Hematopoietic multipotent progenitor cell treated with erythropoietin and hydrocortisone succinate and interleukin-3 and kit ligand, for 6 days (in vitro differentiated cells): ENCODE results near the gene ATP5F1D.

Experiments used
- DNase-seq: peaks from one replicate; pipeline ENCODE4 v3.0.0-alpha.2; 2015

The ATP5F1D gene

DNA sequence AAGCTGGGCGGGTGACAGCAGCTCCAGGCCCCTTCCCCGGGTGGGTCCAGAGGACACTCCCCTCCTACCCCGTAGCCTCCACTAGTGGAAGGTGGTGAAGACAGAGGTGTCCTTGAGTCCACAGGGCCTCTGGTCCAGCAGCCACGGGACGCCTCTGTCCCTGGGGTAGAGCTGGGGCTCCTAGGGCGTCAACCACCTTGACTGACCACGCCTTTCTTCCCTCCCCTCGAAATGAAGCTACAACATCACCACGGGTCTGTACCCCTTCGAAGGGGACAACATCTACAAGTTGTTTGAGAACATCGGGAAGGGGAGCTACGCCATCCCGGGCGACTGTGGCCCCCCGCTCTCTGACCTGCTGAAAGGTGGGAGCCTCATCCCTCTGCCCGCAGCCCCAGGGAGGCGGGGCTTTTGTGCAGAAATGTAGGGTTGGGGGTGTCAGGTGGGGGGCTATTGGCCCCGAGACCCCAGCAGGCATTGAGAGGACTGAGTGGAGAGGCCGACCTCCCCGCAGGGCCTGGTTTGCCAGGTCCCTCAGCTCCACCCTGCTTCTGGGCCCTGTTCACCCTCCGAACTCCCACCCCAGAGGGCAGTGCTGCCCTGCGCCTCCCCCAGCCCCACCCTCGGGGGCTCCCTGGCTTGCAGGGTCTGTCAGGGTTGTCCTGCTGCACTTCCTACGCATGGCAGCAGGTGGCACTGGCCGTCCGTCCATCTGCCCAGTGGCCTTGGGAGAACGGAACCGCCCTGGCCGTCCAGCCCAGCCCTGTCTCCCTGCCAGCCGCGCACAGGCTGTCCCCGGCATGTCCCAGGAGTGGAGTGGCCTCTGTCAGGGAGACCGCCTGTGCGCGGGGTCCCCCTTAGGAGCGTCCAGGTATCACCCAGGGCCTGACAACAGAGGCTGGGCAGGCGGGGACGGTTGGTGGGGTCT lies 20.3 kb upstream of the ATP5F1D start:
- no peak for DNase-seq

DNA sequence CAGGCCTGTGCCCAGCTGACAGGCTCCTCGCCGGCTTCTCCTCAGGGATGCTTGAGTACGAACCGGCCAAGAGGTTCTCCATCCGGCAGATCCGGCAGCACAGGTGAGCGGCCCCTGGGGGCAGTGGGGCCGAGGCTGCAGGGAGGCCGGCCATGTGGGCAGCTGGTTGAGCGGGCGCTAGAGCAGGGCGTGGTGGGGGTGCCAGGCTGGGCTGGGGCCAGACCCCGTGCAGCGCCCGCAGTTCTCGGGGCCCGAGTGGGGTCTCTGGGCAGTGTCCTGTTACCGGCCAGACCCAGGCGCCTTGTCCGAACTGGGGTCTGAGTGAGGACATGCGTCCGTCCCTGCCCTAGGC lies 19.7 kb upstream of the ATP5F1D start:
- no peak for DNase-seq

DNA sequence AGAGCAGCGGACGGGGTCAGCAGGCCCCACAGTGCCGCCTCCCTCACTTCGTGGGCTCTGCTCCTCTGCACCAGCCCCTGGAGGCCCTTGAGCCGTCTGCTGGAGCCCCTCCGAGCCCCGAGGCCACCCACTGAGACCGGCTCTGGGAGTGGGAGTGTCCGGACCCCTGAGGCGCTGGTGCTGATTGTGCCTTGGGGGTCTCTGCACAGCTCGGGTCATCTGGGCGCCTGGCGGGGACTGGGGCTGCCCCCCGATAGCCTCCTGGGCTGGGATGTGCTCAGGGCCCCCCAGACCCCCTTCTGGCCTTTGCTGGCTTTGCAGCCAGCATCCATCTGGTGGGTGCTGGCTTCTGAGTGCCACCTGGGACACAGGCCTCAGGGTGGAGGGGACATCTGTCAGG lies 19.2 kb upstream of the ATP5F1D start:
- no peak for DNase-seq

DNA sequence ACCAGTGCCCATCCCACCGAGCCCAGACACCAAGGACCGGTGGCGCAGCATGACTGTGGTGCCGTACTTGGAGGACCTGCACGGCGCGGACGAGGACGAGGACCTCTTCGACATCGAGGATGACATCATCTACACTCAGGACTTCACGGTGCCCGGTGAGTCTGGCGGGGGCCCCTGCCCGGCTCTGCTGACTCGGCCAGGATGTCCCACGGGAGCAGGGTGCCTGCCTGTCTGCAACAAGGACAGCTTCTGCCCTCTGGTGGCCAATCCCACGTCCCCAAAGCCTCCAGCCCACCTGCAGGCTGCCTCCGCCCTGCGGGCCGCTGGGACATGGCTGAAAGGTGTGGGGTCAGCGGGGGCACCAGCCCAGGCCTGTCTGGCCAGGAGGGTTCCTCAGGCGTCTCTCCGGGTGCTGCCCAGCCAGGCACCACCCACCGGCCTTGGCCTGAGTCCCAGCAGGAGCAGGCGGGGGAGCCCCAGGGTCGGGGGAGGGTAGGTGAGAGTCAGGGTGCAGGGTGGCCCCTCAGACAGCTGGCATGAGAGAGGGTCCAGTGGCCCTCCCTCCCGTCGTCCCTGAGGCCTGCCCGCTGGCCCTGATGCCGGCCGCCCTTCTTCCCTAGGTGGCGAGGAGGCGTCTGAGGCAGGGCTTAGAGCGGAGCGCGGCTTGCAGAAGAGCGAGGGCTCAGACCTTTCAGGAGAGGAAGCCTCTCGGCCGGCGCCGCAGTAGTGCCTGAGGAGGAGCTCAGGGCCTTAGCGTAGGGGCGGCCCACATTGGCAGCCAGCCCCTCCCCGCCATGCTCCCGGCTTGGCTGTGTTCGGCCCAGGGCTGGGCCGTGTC lies 18.3 kb upstream of the ATP5F1D start:
- DNase-seq: peak; percentile 58

DNA sequence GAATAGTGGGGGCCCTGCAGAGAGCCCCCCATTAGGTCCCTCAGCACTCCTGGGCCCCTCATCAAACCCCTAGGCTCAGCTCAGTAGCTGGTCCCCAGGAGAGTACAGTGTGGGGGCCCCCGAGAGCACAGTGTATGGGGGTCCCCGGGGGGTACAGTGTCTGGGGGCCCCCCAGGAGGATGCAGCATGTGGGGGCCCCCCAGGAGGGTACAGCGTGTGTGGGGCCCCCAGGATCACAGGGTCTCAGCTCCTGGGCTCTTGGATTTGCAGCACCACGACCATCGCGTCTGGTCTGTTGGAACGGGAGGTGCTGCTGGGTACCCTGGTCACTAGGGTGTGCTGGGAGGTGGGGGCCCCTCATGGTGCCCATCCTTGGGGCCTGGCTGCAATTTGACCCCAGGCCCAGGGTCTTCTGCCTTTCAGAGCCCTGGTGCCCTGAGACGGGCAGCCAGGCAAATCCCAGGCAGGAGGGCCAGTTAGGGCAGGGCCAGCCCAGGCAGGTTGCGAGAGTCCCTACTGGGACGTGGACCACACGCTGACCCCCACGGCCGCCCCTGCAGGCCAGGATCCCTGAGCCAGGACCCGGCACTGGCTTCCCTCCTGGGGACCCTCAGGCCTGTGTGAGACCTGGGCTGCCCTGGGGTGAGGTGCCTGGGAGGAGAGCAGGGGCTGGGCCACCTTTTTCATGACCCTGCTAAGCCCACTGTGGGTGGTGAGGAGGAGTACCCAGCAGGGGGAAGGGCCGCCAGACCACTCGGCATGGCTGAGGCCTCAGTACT lies 17.3 kb upstream of the ATP5F1D start:
- no peak for DNase-seq

DNA sequence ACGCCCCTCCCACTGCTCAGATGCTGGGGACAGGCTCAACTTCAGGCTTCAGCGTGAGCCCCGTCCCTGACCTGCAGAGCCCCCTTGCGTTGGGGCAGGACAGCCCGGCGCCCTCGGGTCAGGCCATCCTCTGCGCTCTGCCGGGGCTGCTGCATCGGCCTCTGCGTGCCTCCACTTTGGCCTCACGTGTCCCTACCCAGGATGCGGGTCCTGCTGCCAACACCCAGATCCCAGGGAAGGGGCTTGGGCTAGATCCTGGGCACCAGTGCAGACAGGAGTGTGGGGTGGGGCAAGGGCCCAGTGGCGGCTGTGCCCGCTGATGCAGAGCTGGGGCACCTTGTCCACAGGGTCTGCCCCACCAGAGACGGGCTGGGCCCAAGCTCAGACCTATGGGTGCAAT lies 16.7 kb upstream of the ATP5F1D start:
- DNase-seq: no peak

DNA sequence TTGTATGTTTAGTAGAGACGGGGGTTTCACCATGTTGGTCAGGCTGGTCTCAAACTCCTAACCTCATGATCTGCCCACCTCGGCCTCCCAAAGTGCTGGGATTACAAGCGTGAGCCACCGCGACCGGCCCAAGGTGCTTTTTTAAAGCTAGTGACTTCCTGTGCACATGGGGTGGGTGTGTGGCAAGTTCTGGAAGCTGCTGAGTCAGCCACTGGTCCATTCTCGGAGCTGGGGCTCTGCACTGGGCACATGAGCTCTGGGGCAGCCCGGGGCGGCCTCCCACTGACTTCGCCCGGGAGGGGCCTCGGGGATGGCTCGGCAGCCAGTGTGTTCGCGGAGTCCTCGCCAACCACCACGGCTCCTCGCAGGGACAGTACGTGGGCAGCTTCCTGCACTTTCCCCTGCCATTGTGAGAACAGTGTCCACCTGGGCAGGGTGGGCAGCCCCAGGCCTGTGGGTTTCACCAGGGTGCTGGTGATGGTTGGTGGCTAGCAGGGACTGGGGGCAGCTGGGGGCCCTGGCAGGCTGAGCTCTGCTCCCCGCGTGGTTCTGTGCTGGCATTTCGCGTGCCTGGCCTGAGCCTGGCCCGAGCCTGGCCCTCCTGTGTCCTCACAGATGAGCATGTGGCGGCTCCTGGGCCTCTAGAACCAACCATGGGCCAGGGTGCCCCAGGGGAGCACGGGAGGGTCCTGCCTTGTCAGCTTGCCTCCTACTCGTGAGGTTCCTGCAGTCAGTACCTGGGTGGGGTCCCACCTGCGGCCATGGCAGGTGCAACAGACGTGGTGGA lies 15.9 kb upstream of the ATP5F1D start:
- DNase-seq: no peak

DNA sequence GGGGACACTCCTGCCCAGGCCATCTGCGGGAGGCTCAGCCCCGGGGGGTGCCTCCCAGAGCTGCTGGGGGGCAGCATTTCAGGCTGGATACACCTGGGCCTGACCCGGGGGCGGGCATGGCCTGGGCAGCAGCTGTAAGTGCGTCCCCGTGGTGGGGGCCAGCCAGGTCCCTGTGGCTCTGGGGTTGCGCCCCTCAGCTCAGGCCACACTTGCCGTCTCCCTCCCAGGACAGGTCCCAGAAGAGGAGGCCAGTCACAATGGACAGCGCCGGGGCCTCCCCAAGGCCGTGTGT lies 15.4 kb upstream of the ATP5F1D start:
- DNase-seq: no peak

DNA sequence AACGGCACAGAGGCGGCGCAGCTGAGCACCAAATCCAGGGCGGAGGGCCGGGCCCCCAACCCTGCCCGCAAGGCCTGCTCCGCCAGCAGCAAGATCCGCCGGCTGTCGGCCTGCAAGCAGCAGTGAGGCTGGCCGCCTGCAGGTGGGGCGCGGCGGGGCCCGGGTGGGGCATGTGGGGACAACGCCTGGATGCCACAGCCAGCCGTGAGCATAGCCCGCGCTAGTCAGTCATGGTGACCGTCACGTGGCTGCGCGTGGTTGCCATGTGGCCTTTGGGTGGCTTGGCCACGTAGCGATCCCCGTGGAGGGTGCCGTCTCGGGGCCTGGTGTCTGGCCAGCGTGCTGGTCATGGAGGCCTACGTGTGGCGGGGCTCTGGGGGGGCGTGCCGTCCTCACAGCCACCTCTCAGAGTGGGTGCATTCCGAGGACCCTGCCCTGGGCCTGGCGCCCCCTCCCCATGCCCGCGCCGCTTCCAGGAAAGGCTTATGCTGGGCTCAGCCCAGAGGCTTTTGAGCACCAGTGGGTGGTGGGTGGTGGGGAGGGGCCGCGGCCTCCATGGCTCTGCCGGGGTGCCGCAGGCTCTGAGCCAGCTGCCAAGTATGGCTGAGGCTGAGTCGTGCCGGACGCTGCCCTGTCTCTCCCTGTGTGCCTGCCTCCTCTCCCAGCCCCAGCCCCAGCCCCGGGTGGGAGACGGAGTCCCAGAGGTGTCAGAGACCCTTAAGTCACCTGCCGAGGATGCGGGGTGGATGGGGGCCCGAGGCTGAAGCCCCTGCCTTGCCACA lies 14.8 kb upstream of the ATP5F1D start:
- no peak for DNase-seq

DNA sequence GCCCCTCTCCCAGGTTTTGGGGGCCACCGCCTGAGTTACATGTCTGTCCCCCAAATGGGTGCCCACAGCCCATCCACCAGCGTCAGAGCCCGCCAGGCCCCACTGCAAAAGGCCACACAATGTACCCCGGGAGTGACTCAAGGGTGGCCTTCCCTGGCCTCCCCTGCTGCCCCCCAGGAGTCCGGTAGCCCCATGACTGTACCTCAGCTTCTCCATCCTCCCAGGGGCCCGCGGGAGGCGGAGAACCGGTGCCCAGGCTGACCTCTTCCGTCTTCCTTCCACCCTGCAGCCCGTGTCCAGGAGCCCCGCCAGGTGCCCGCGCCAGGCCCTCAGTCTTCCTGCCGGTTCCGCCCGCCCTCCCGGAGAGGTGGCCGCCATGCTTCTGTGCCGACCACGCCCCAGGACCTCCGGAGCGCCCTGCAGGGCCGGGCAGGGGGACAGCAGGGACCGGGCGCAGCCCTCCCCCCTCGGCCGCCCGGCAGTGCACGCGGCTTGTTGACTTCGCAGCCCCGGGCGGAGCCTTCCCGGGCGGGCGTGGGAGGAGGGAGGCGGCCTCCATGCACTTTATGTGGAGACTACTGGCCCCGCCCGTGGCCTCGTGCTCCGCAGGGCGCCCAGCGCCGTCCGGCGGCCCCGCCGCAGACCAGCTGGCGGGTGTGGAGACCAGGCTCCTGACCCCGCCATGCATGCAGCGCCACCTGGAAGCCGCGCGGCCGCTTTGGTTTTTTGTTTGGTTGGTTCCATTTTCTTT lies 14.1 kb upstream of the ATP5F1D start:
- DNase-seq: no peak

DNA sequence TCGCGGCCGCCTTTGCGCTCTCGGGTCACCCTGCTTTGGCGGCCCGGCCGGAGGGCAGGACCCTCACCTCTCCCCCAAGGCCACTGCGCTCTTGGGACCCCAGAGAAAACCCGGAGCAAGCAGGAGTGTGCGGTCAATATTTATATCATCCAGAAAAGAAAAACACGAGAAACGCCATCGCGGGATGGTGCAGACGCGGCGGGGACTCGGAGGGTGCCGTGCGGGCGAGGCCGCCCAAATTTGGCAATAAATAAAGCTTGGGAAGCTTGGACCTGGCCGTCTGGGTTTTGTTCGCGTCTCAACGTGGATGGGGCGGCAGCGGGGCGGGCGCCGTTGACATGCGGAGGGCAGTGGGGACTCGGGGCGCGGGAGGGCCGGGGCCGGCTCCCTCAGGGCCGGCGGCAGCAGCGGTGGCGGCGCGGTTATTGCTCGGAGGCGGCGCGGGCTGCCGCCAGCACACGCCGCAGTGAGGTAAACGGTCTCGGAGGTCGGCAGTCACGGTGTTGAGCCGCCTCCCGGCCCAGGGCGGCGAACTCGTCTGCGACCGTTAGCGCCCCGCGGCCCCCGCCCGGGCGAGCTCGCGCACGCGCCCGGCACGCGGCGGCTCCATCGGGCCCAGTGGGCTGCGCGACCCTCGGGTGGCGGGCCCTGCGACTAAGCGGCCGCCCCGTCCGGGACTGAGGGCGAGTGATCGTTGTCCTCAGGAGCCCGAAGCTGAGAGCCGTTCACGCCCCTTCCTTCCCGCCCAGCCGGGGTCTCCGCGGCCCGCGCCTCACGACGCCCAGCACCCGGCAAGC lies 13.2 kb upstream of the ATP5F1D start:
- DNase-seq: no peak

DNA sequence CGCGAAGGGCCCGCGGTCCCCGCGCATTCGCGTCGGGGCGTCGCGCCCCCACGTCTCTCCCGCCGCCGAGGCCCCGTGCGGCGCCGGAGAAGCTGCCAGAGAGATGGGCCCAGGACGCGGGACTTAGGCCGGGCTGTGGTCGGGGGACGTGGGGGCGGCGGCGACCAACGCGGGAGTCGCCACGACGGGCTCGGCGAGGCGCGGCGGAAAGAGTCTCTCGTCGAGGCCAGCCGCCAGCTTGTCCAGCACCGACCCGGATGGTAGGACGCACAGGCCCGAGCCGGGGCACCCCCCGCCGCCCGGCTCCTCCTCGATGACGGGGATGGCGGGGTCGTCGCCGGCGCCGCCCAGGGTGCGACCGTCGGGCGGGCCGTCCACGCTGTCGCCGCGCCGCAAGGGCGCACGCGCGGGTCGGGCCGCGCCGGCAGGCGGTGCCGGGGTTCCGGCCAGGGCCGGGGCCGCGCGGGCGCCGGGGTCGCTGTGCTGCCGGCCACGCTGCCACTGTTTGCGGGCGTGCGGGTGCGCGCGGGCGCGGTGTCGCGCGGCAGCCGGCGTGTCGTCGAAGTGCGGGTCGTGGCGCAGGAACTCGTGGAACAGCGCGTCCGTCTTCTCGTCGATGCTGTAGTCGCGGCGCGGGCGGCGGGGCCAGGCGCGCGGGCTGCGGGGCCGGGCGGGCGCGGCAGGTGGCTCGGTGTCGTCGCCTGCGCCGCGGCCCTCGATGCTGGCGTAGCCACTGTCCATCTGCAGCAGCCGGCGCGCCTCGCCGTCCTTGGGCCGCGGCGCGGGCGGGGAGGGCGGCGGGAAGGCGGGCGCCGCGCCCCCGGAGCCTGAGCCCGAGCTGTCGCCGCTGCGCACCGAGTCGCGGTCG lies 12.3 kb upstream of the ATP5F1D start:
- DNase-seq: no peak

DNA sequence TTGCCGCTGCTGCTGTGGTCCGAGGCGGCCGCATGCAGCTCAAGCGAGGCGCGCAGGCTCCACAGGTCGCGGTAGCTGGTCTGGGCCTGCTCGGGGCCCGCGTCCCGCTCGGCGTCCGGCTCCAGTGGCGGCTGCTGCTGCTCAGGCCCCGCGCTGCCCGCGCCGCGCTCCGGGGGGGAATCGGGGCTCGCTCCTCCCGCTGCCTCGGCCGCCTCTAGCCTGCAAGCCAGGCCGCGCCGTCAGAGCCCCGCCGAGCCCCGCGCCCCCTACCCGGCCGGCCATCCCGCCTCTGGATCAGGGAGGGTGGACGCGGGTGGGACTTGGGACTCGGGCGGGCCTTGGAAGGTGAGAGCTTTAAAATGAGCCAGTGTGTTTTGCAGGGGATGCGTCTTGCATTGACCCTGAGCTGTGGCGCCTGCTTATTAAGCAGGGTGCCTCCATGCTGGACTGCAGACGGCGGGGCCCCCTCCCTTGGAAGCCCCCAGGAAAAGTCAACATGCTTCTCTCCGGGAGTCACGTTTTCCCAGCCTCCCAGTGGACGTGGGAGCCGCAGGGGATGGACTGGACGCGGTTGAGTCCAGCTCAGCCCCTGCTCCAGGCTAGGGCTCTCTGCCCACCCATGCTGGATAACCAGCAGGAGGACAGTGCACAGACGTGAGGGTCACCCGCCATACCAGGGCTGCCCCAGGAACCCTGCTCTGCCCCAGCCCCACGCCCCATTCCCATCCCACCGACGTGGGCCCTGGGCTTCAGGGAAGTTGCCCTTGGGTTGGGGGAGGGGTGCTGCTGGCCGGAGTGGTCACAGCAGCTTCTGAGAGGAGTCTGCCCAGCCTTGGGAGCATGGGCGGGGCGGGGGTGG lies 11.4 kb upstream of the ATP5F1D start:
- no peak for DNase-seq

DNA sequence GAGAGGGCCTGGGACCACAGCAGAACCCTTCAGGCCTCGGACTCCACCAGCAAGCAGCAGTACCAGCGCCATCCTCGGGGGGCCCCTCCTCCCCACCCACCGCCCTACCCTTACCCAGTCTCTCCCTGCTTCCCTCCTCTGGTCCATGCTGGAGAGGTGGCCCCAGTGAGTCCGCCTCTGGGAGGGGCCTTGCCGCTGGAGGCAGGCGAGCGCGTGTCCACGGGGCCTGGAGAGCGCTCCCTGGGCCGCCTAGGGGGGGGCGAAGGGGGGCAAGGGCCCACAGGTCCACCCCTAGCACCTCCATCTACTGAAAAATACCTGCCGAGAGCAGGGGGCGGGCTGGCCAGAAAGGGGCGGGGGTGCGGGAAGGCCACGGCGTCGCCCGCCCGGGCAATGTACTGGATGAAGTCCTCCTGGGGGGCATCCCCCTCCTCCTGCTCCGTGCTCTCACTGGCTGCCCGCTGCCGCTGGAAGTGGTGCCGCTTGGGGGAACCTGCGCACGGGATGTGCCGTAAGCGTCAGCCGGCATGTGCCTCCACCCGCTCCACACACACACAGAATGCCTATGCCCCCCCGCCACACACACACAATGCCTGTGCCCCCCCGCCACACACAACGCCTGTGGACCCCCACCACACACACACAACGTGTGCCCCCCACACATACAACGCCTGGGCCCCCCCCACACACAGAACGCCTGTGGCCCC lies 10.6 kb upstream of the ATP5F1D start:
- no peak for DNase-seq

DNA sequence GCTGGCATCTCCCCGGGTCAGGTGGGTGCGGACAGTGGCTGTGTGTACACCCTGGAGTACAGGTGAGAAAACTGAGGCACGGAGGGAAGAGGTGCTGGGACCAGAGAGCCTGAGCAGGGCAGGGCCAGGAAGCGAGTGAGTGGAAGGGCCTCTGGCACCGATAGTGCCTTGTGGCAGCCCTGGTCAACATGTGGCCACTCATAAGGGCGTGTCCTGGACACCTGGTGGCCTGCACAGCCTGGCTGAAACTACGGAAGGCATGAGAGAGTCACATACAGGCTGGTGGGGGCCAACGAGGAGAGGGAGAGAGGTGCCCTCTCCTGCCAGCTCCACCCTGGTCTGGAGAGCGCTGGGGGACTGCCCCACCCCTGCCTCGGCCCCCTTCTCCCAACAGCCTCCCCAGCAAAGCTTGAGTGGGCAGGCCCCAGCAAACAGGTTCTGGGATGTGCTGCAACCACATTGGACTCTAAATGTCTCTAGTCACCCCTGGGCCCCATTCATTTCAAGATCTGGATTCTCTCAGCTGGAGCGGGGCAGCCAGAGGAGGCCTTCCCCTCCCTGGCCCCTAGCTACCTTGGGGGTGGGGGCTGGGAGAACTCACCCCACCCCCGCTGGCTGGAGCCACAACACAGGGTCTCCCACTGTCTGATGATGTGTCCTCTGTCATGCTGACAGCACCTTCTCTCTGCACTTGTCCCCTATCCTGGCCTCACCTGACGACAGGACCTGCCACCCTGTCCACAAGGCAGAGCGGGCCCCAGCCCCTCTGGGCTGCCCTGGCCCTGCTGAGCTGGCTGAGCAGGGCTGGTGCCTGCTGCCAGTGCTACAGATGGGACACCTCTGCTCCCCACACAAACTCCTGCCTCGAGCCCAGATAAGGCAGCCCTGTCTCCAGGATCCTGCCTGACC lies 9.6 kb upstream of the ATP5F1D start:
- peak; percentile 46 for DNase-seq

DNA sequence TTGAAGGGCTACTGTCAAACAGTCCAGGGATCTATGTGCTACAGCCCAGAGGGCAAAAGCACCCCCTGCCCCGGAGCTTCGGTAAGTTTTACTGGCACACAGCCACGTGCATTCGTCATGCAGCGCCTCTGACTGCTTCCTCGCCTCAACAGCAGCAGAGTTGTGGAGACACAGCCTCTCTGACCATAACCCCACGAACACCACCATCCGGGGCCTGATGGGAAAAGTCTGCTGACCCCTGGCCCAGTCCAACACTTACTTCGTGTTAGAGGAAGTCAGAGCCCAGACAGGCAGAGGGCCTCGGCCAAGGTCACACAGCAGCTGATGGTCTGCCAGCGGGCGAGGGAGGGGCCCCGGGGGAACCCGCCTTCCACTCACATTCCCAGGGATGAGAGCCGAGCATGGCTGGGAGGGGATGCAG lies 8.9 kb upstream of the ATP5F1D start:
- DNase-seq: no peak
